ENCODE measurements around the gene TMEM123.

DNA sequence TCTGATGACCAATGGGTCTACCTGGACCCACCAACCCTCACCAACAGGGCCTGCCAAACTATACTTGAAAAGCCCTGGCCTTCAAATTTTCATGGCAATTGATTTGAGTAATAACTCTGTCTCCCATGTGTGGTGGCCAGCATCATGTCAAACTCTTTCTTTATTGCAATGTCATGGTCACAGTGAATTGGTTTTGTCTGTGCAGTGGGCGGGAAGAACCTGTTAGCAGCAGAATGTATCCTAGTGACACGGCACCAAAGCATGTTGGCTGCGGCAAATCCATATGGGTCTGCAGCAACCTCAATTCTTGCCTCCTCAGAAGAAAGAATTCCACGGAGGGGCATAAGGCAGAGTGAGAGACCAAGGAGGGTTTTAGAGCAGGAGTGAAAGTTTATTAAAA lies 19.6 kb upstream of the TMEM123 start:
- TF ChIP-seq CTCF (IDR thresholded peaks at IDR 0.05) (no peak), POLR2A (IDR thresholded peaks at IDR 0.05) (no peak)
